Muscle layer of colon (tissue), 2 donors: ENCODE results near the gene NOD2.

Experiments used
- H3K27ac ChIP-seq: one replicate; pipeline ENCODE4 v1.7.0; 2013; ENCODE audit warnings: low read depth, mild to moderate bottlenecking, low read length, moderate library complexity
- H3K27me3 ChIP-seq, 2 donors: one replicate each; pipeline ENCODE4 v1.7.0; 2013; ENCODE audit warnings: low read length in 2 of 2, mild to moderate bottlenecking in 2 of 2; ENCODE audit not compliant: insufficient read depth in 2 of 2, control insufficient read depth in 1 of 2
- H3K36me3 ChIP-seq: one replicate; pipeline ENCODE4 v1.7.0; 2013; ENCODE audit warnings: mild to moderate bottlenecking, low read length; ENCODE audit not compliant: insufficient read depth
- H3K4me1 ChIP-seq: one replicate; pipeline ENCODE4 v1.7.0; 2013; ENCODE audit warnings: mild to moderate bottlenecking, low read length; ENCODE audit not compliant: insufficient read depth
- H3K4me3 ChIP-seq, 2 donors: one replicate each; pipeline ENCODE4 v1.7.0; 2013; ENCODE audit warnings: low read length in 2 of 2, low read depth in 1 of 2, mild to moderate bottlenecking in 1 of 2, moderate library complexity in 1 of 2
- H3K9ac ChIP-seq: one replicate; pipeline ENCODE4 v1.7.0; 2013; ENCODE audit warnings: low read length
- H3K9me3 ChIP-seq: one replicate; pipeline ENCODE4 v1.7.0; 2013; ENCODE audit warnings: mild to moderate bottlenecking, low read length
- donor health status: abdominal sarcoma.
- donor health status: Adenocarcinoma of cecum.

The NOD2 gene

DNA sequence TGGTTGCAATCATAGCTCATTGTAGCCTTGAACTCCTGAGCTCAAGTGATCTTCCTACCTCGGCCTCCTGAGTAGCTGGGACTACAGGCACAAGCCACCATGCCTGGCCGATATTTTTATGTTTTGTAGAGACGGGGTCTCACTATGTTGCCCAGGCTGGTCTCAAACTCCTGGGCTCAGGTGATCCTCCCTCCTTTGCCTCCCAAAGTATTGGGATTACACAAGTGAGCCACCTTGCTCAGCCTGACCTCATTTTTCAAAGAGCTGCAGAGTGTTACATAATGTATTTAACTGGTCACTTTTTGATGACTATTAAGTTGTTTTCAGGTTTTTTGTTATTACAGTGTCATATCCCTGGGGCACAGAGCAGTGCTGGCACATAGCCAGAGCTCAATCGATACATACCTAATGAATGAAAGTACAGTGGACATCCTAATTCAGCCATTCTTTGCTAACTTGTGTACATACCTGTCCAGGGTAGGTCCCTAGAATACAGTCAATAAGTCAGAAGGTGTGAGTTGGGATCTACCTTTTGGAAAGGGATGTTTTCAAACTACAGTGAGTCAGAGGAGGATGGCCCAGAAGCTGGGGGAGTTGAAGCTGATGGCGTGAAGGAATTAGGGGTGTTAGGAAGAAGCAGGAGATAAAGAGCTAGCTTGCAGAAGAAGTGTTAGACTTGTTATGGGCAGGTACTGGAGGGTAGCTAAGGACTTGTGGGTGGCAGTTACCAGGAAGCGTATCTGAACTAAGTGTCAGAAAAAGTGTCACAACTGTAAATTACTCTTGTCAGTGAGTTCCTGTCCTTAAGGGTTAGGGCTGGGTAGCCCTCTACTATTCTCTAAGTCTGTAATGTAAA is 28.4 kb downstream of the NOD2 start:
- H3K4me1 ChIP-seq = no peaks in the 10 kb centered on the region
- no peaks in the 10 kb centered on the region for H3K9me3 ChIP-seq
- H3K9ac ChIP-seq = no peak overlapping the region
- H3K36me3 ChIP-seq = no peaks in the 10 kb centered on the region
- H3K27me3 ChIP-seq = no peaks in the 10 kb centered on the region
- H3K27ac ChIP-seq = no peak overlapping the region
- no peak overlapping the region for H3K4me3 ChIP-seq

DNA sequence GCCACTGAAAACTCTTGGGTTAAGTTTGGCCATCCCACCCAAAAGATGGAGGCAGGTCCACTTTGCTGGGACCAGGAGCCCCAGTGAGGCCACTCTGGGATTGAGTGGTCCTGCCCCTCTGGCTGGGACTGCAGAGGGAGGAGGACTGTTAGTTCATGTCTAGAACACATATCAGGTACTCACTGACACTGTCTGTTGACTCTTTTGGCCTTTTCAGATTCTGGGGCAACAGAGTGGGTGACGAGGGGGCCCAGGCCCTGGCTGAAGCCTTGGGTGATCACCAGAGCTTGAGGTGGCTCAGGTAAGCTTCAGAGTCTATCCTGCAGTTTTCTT is 29.0 kb downstream of the NOD2 start:
- H3K27ac ChIP-seq = no peak overlapping the region
- no peak overlapping the region for H3K9ac ChIP-seq
- no peaks in the 10 kb centered on the region for H3K27me3 ChIP-seq
- H3K9me3 ChIP-seq = no peaks in the 10 kb centered on the region
- H3K4me1 ChIP-seq = no peaks in the 10 kb centered on the region
- no peak overlapping the region for H3K4me3 ChIP-seq
- no peaks in the 10 kb centered on the region for H3K36me3 ChIP-seq

- no peak overlapping the region for H3K9ac ChIP-seq
- H3K9me3 ChIP-seq = no peaks in the 10 kb centered on the region
- no peaks in the 10 kb centered on the region for H3K36me3 ChIP-seq
- H3K4me1 ChIP-seq = no peaks in the 10 kb centered on the region
- H3K4me3 ChIP-seq = no peak overlapping the region
- H3K27me3 ChIP-seq = no peaks in the 10 kb centered on the region
- no peak overlapping the region for H3K27ac ChIP-seq
Measured at GRCh38 chr16:50722960-50723359, 29.6 kb downstream of the NOD2 start.

GRCh38 chr16:50724306-50724705 is 30.9 kb downstream of the NOD2 start:
- Histone ChIP-seq H3K27me3 (no peaks in the 10 kb centered on the region), H3K4me3 (no peak overlapping the region), H3K27ac (no peak overlapping the region), H3K36me3 (no peaks in the 10 kb centered on the region), H3K9me3 (no peaks in the 10 kb centered on the region), H3K9ac (no peak overlapping the region), H3K4me1 (no peaks in the 10 kb centered on the region)

- Histone ChIP-seq H3K9ac (no peak overlapping the region), H3K4me3 (no peak overlapping the region), H3K27ac (no peak overlapping the region), H3K27me3 (no peaks in the 10 kb centered on the region), H3K4me1 (peaks cover 6% of the 10 kb centered on the region), H3K9me3 (no peaks in the 10 kb centered on the region), H3K36me3 (no peaks in the 10 kb centered on the region)
Measured at GRCh38 chr16:50731130-50731988, 38.0 kb downstream of the NOD2 start.

DNA sequence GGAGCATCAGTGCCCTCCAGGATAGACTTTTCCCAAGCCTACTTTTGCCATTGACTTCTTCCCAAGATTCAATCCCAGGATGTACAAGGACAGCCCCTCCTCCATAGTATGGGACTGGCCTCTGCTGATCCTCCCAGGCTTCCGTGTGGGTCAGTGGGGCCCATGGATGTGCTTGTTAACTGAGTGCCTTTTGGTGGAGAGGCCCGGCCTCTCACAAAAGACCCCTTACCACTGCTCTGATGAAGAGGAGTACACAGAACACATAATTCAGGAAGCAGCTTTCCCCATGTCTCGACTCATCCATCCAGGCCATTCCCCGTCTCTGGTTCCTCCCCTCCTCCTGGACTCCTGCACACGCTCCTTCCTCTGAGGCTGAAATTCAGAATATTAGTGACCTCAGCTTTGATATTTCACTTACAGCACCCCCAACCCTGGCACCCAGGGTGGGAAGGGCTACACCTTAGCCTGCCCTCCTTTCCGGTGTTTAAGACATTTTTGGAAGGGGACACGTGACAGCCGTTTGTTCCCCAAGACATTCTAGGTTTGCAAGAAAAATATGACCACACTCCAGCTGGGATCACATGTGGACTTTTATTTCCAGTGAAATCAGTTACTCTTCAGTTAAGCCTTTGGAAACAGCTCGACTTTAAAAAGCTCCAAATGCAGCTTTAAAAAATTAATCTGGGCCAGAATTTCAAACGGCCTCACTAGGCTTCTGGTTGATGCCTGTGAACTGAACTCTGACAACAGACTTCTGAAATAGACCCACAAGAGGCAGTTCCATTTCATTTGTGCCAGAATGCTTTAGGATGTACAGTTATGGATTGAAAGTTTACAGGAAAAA is 38.8 kb downstream of the NOD2 start:
- peaks cover 6% of the 10 kb centered on the region for H3K4me1 ChIP-seq
- no peak overlapping the region for H3K4me3 ChIP-seq
- H3K36me3 ChIP-seq = no peaks in the 10 kb centered on the region
- H3K9ac ChIP-seq = no peak overlapping the region
- H3K9me3 ChIP-seq = no peaks in the 10 kb centered on the region
- H3K27me3 ChIP-seq = no peaks in the 10 kb centered on the region
- no peak overlapping the region for H3K27ac ChIP-seq

- Histone ChIP-seq H3K9ac (no peak overlapping the region), H3K4me3 (no peak overlapping the region), H3K27ac (no peak overlapping the region), H3K9me3 (no peaks in the 10 kb centered on the region), H3K4me1 (peaks cover 6% of the 10 kb centered on the region), H3K27me3 (no peaks in the 10 kb centered on the region), H3K36me3 (no peaks in the 10 kb centered on the region)
Measured at GRCh38 chr16:50733468-50733867, 40.1 kb downstream of the NOD2 start.

DNA sequence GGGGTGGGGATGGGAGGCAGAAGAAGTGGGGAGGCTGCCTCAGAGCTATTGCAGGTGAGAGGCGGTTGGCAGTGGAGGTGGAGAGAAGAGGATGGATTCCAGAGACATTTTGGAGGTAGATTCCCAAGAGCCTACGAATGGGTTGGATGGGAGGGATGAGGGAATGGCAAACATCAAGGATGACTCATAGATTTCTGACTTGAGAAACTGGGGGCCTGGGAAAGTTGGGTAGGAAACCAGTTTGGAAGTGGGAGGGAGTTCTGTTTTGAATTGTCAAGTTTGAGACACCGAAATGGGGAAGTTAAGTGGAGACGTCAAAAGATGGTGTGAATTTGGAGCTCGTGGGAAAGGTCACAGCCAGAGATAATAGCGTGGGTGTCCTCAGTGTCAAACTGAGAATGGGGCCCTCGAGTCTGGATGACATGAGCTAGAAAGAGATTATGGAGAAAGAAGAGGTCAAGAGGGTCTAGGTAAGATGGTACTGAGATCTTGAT is 42.3 kb downstream of the NOD2 start:
- H3K4me3 ChIP-seq = no peak overlapping the region

DNA sequence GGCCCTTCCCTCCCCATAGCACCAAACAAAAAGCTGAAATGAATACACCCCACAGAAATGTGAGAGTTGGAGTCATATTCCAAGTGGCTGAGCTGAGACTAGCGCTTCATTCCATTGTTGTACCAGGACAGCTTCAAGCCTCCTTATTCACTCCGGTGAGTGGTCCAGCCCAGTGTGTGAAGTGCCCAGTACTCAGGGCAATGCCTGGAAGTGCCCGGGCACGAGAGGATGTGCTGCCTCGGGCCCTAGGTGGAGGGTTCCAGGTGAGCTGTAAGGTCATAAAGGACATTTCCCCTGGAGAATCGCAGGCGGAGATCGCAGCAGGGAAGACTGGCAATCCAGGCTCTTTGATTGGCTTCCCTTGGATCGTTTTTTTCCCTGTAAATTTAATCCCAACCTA is 43.0 kb downstream of the NOD2 start:
- Histone ChIP-seq H3K27me3 (no peaks in the 10 kb centered on the region), H3K27ac (no peak overlapping the region), H3K4me3 (no peak overlapping the region), H3K36me3 (no peaks in the 10 kb centered on the region), H3K4me1 (peaks cover 6% of the 10 kb centered on the region), H3K9me3 (no peaks in the 10 kb centered on the region), H3K9ac (no peak overlapping the region)

More for the DNA sequence above, 42.3 kb downstream of the NOD2 start:
- Histone ChIP-seq H3K4me1 (peaks cover 6% of the 10 kb centered on the region), H3K9ac (no peak overlapping the region), H3K9me3 (no peaks in the 10 kb centered on the region), H3K27ac (no peak overlapping the region), H3K27me3 (no peaks in the 10 kb centered on the region), H3K36me3 (no peaks in the 10 kb centered on the region)

DNA sequence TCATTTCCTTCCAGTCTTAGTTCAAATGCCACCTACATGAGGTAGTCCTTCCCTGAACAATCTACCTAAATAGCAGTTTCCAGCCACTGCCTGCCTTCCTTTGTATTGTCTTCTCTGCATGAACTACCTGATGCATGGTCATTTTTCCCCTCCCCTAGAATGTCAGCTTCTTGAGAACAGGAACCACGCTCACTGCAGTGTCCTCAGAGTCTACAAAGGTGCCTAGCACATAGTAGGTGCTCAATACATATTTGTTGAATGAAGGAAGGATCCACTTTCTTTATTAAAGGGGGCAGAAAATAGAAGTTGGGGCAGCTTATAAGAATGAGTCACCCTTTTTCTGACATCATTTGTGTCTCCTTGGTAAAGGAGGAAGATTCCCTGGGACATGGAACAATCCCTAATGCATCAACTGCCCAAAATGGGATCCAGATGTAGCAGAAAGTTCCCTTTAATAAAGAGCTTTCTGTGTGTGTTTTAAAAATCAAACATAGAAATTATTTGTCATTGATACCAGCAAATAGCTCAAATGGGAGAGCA is 44.1 kb downstream of the NOD2 start:
- Histone ChIP-seq H3K36me3 (no peaks in the 10 kb centered on the region), H3K4me3 (no peak overlapping the region)

GRCh38 chr16:50739031-50739430 is 45.6 kb downstream of the NOD2 start:
- Histone ChIP-seq H3K36me3 (no peaks in the 10 kb centered on the region), H3K27me3 (no peaks in the 10 kb centered on the region), H3K27ac (no peak overlapping the region), H3K9ac (no peak overlapping the region), H3K4me3 (no peak overlapping the region), H3K4me1 (peaks cover 11% of the 10 kb centered on the region), H3K9me3 (no peaks in the 10 kb centered on the region)

More for the DNA sequence above, 44.1 kb downstream of the NOD2 start:
- no peak overlapping the region for H3K9ac ChIP-seq
- no peak overlapping the region for H3K27ac ChIP-seq
- peaks cover 3% of the 10 kb centered on the region for H3K4me1 ChIP-seq
- no peaks in the 10 kb centered on the region for H3K27me3 ChIP-seq
- H3K9me3 ChIP-seq = no peaks in the 10 kb centered on the region
